H1 (cell line): ENCODE data around the gene BAD. TPM values are rescaled to one million over a fixed set of nuclear protein-coding genes. Genes with fewer than 3 reads are reported as not detected.

ENCODE experiments used
- KDM1A ChIP-seq: fragments of 200-600, 300-600 bp; sonication (generic); IDR thresholded peaks from 2 replicates; pipeline ENCODE4 v1.7.1; 2016; ENCODE audit warnings: mild to moderate bottlenecking, low read length, borderline replicate concordance
- SIN3A ChIP-seq, 2 experiments: IDR thresholded peaks in 1 of 2; conservative IDR thresholded peaks in 1 of 2; 2 replicates each; pipeline ENCODE4 v1.6.1; 2011 to 2012; ENCODE audit warnings: low read length in 2 of 2, improper control_type of control experiment in 1 of 2, low read depth in 1 of 2, mild to moderate bottlenecking in 1 of 2
- SRF ChIP-seq: IDR thresholded peaks from 2 replicates; pipeline ENCODE4 v1.6.1; 2011; ENCODE audit warnings: mild to moderate bottlenecking, low read depth, low read length, moderate library complexity
- polyA plus RNA-seq, 7 experiments: library from polyadenylated mRNA; depleted of rRNA in 3 of 7; stranded (reverse) in 5 of 7; unstranded in 2 of 7; fragments of >200 nt in 5 of 7; fragments of 200-250 nt in 2 of 7; gene quantifications; 1 replicate in 5 of 7; 2 replicates in 1 of 7; 4 replicates in 1 of 7; pipeline versions ENCODE4 v1.2.1 to v1.2.3, GENCODE V29; 2011 to 2013; ENCODE audit warnings: missing spikeins in 2 of 7, mixed read lengths in 2 of 7
- total RNA-seq: library from RNA; stranded (reverse); fragmentation: NEBNext Ultra II Directional; extraction: Animal tissue kit (Norgen Biotek cat#: 25700); gene quantifications from 2 replicates; pipeline ENCODE4 v1.2.1, GENCODE V29; 2021
- TF ChIP-seq, protein P1 (sequence below): IDR thresholded peaks from 2 replicates; pipeline ENCODE4 v1.6.1; 2011; ENCODE audit warnings: low read length, improper control_type of control experiment

BAD gene
- total and polyA plus RNA-seq, 2 of the 8 experiments (the other 6 are each of a cell fraction or from before 2014, with no cell fraction given) = 23.1 to 33.7 TPM

GRCh38 chr11:64223001-64223651, 61.3 kb downstream of the BAD start (continued):
- TF ChIP-seq KDM1A = no peak
- TF ChIP-seq, protein P1, sequence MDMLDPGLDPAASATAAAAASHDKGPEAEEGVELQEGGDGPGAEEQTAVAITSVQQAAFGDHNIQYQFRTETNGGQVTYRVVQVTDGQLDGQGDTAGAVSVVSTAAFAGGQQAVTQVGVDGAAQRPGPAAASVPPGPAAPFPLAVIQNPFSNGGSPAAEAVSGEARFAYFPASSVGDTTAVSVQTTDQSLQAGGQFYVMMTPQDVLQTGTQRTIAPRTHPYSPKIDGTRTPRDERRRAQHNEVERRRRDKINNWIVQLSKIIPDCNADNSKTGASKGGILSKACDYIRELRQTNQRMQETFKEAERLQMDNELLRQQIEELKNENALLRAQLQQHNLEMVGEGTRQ = no peak
- no peak for TF ChIP-seq SRF
- no peak for TF ChIP-seq SIN3A (conservative IDR thresholded peaks at IDR 0.05 in 1 of 2, IDR thresholded peaks at IDR 0.05 in 1 of 2; ENCODE audit: low read depth in 1 of 2, low read length in 2 of 2)
